ENCODE data around the gene CATSPER4. TPM values are rescaled to one million over a fixed set of nuclear protein-coding genes. Genes with fewer than 3 reads are reported as not detected.

The CATSPER4 gene
- total RNA-seq, 5 donors from 2014 or later (not counting 1 experiment from before 2014, with no cell fraction given) = not detected

DNA sequence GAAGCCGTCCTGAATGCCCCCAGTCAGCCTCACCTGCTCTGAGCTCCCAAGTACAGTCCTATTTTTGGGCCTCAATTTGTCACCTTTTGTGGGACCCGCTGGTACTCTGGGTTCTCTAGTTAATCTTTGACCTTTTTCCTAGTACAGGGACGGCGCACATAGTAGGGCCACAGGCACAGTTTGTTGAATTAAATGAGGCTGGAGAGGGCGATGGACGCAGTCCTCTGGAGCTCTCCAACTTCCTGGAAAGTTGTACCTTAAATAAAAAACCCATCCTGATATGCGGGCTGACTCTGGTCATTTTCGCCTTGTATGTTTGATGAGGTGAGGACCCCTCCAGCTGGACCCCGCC lies 26.7 kb upstream of the CATSPER4 start:
- Mint-ChIP-seq H3K36me3 (no peaks in the 10 kb centered on the region), H3K4me3 (peak overlapping the region; percentile 21 to 70 (median 29)), H3K9me3 (no peaks in the 10 kb centered on the region), H3K27me3 (peaks cover 9 to 31% of the 10 kb centered on the region in 2 donors), H3K4me1 (peaks cover 10 to 23% (median 18%) of the 10 kb centered on the region in 3 donors), H3K27ac (no peak overlapping the region)
- DNase-seq (no peak), ATAC-seq (replicated peaks in 1 of 4) (no peak)
- ChIA-PET CTCF (no interaction called here), POLR2A (no interaction called here)
- H3K4me3 ChIP-seq (ENCODE audit: control insufficient read depth in 1 of 2, extremely low read depth in 1 of 2, low read length in 1 of 2) = peak overlapping the region; percentile 28 to 52
- no peaks in the 10 kb centered on the region for H3K9me3 ChIP-seq
- H3K4me1 ChIP-seq (ENCODE audit: control insufficient read depth in 1 of 2, extremely low read depth in 1 of 2, insufficient read depth in 2 of 2, low read length in 2 of 2) = peaks cover 0 to 24% of the 10 kb centered on the region in 2 experiments
- no peaks in the 10 kb centered on the region for H3K36me3 ChIP-seq (ENCODE audit: control insufficient read depth in 2 of 2, extremely low read depth in 1 of 2, insufficient read depth in 1 of 2, low read length in 1 of 2)
- H3K27ac ChIP-seq (ENCODE audit: low read length) = no peak overlapping the region
- peaks cover 4 to 57% of the 10 kb centered on the region in 2 experiments for H3K27me3 ChIP-seq (replicated peaks in 1 of 2; ENCODE audit: control insufficient read depth in 2 of 2, extremely low read depth in 1 of 2, insufficient read depth in 2 of 2, low read length in 1 of 2)
- WGBS (ENCODE audit: insufficient coverage) = 71% methylated on average over 2 of the region's 9 CpGs

GRCh38 chr1:26164036-26164860 lies 26.2 kb upstream of the CATSPER4 start:
- 16% methylated on average over 72 of the region's 72 CpGs for WGBS (ENCODE audit: insufficient coverage)
- Histone ChIP-seq H3K27me3 (replicated peaks in 1 of 2; ENCODE audit: control insufficient read depth in 2 of 2, extremely low read depth in 1 of 2, insufficient read depth in 2 of 2, low read length in 1 of 2) (peaks cover 4 to 55% of the 10 kb centered on the region in 2 experiments), H3K4me3 (ENCODE audit: control insufficient read depth in 1 of 2, extremely low read depth in 1 of 2, low read length in 1 of 2) (peak overlapping the region; percentile 28 to 52), H3K9me3 (no peaks in the 10 kb centered on the region), H3K36me3 (ENCODE audit: control insufficient read depth in 2 of 2, extremely low read depth in 1 of 2, insufficient read depth in 1 of 2, low read length in 1 of 2) (no peaks in the 10 kb centered on the region), H3K4me1 (ENCODE audit: control insufficient read depth in 1 of 2, extremely low read depth in 1 of 2, insufficient read depth in 2 of 2, low read length in 2 of 2) (peaks cover 0 to 27% of the 10 kb centered on the region in 2 experiments), H3K27ac (ENCODE audit: low read length) (no peak overlapping the region)
- DNase-seq = peak in 29 of 35 experiments; percentile 10 to 71 (median 41)
- H3K9me3 Mint-ChIP-seq = no peaks in the 10 kb centered on the region
- ChIA-PET CTCF (no interaction called here), POLR2A (no interaction called here)
- peak overlapping the region; percentile 39 to 70 (median 39) for H3K4me3 Mint-ChIP-seq
- H3K36me3 Mint-ChIP-seq = no peaks in the 10 kb centered on the region
- ATAC-seq (replicated peaks in 1 of 4) = peak; percentile 72 to 83 (median 72)
- H3K27ac Mint-ChIP-seq = no peak overlapping the region
- peaks cover 9 to 27% of the 10 kb centered on the region in 2 donors for H3K27me3 Mint-ChIP-seq
- peaks cover 11 to 23% (median 19%) of the 10 kb centered on the region in 3 donors for H3K4me1 Mint-ChIP-seq

DNA sequence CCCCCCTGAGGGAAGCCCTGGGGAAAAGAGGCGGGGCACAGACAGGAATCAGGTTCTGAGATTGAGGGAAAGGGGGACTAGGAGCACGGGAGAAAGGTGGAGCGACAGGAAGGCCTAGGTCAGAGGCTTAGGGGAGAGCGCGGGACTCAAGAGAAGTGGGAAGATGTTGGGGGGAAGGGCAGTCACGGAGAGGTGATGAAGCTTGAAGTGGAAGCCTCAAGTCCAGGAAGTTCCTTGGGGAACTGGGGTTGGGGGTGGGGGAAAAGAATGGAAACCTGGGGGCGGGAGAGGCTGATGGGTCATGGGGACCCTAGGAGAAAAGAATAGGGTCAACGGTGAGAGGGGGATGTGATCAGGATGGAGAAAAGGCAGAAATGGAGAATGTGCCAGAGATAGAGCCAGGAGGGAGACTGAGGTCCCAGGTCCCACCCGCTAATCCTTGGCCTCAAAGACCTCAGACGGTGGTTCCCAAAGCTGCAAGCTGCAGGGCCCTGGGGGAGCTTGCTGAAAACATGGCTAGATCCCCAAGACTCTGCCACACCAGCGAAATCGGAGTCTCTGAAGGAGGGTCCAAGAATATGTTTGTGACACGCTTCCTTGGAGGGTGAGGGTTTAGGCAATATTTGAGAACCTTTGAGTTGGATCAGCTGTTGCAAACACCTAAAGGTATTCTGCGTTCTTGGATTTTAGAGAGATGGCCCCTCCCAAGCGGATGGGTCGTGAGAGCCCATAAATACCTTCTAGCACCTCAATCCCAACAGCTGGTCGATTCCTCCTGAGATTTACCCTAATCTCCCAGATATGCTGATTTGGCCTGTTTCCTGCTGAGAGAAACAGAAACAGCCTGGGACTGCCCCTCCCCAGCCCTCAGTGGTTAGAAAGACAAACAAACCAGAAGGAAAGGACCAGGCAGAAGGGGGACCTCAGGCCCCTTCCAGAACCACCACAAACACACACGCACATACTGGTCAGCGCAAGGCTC lies 25.2 kb upstream of the CATSPER4 start:
- WGBS (ENCODE audit: insufficient coverage) = 76% methylated on average over 17 of the region's 19 CpGs
- ChIA-PET POLR2A (no interaction called here), CTCF (interaction anchor here (0.6 to 1.0 kb wide), 2 partner anchors 68 to 241 kb away, joined by 3 to 4 read pairs; no protein-coding TSS in a partner anchor)
- H3K27me3 ChIP-seq (replicated peaks in 1 of 2; ENCODE audit: control insufficient read depth in 2 of 2, extremely low read depth in 1 of 2, insufficient read depth in 2 of 2, low read length in 1 of 2) = peaks cover 4 to 48% of the 10 kb centered on the region in 2 experiments
- H3K27me3 Mint-ChIP-seq = peaks cover 9 to 21% of the 10 kb centered on the region in 2 donors
- no peak overlapping the region for H3K4me3 ChIP-seq (ENCODE audit: control insufficient read depth in 1 of 2, extremely low read depth in 1 of 2, low read length in 1 of 2)
- DNase-seq (no peak), ATAC-seq (replicated peaks in 1 of 4) (no peak)
- H3K4me3 Mint-ChIP-seq = peak overlapping the region; percentile 39 to 70 (median 39)
- no peaks in the 10 kb centered on the region for H3K36me3 ChIP-seq (ENCODE audit: control insufficient read depth in 2 of 2, extremely low read depth in 1 of 2, insufficient read depth in 1 of 2, low read length in 1 of 2)
- no peaks in the 10 kb centered on the region for H3K9me3 ChIP-seq
- no peaks in the 10 kb centered on the region for H3K36me3 Mint-ChIP-seq
- H3K9me3 Mint-ChIP-seq = no peaks in the 10 kb centered on the region
- no peak overlapping the region for H3K27ac ChIP-seq (ENCODE audit: low read length)
- peaks cover 11 to 23% (median 20%) of the 10 kb centered on the region in 3 donors for H3K4me1 Mint-ChIP-seq
- no peak overlapping the region for H3K27ac Mint-ChIP-seq
- peaks cover 0 to 32% of the 10 kb centered on the region in 2 experiments for H3K4me1 ChIP-seq (ENCODE audit: control insufficient read depth in 1 of 2, extremely low read depth in 1 of 2, insufficient read depth in 2 of 2, low read length in 2 of 2)

DNA sequence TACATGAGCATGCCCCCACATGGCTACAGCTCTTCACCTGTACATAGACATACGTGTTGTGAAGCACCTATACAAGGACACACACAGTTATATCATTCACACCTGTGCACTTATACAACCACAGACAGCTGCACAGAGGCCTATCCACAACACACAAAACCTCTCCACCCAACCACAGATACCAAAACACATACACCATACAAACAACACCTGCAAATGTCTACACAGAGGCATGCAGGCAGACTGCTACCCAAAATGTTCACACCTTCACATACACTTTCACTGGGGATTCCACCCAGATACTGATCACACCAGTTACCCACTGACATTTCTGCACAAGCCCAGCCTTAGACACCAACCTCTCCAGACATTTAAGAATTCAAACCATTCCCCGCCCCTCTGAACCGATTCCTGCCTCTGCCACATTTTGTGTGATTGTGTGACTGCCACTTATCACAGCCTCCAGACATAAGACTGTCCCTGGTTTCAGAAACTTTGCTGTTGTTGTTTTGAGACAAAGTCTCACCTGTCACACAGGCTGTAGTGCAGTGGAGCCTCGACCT lies 23.6 kb upstream of the CATSPER4 start:
- Mint-ChIP-seq H3K4me3 (no peak overlapping the region), H3K27ac (no peak overlapping the region), H3K9me3 (no peaks in the 10 kb centered on the region), H3K4me1 (peaks cover 21 to 35% (median 31%) of the 10 kb centered on the region in 3 donors), H3K27me3 (peaks cover 9 to 16% of the 10 kb centered on the region in 2 donors), H3K36me3 (no peaks in the 10 kb centered on the region)
- peaks cover 4 to 33% of the 10 kb centered on the region in 2 experiments for H3K27me3 ChIP-seq (replicated peaks in 1 of 2; ENCODE audit: control insufficient read depth in 2 of 2, extremely low read depth in 1 of 2, insufficient read depth in 2 of 2, low read length in 1 of 2)
- ChIA-PET POLR2A (no interaction called here), CTCF (no interaction called here)
- WGBS (ENCODE audit: insufficient coverage) = 60% methylated on average over 2 of the region's 4 CpGs
- peaks cover 0 to 41% of the 10 kb centered on the region in 2 experiments for H3K4me1 ChIP-seq (ENCODE audit: control insufficient read depth in 1 of 2, extremely low read depth in 1 of 2, insufficient read depth in 2 of 2, low read length in 2 of 2)
- no peak overlapping the region for H3K27ac ChIP-seq (ENCODE audit: low read length)
- no peaks in the 10 kb centered on the region for H3K9me3 ChIP-seq
- H3K4me3 ChIP-seq (ENCODE audit: control insufficient read depth in 1 of 2, extremely low read depth in 1 of 2, low read length in 1 of 2) = no peak overlapping the region
- ATAC-seq (replicated peaks in 1 of 4) = no peak
- peak in 1 of 35 experiments; percentile 25 for DNase-seq
- H3K36me3 ChIP-seq (ENCODE audit: control insufficient read depth in 2 of 2, extremely low read depth in 1 of 2, insufficient read depth in 1 of 2, low read length in 1 of 2) = no peaks in the 10 kb centered on the region

- Mint-ChIP-seq H3K27ac (peak within 1 kb of the TSS; percentile 66 to 79), H3K4me3 (peak within 1 kb of the TSS; percentile 81 to 85 (median 82)), H3K27me3 (peaks cover 2 to 4% of the 10 kb centered on the region in 2 donors), H3K4me1 (peaks cover 15 to 30% (median 26%) of the 10 kb centered on the region in 3 donors), H3K36me3 (no peaks in the 10 kb centered on the region), H3K9me3 (no peaks in the 10 kb centered on the region)
- ChIA-PET CTCF (interaction anchor here (0.6 to 1.3 kb wide), 3 partner anchors 23 to 787 kb away, joined by 3 to 7 read pairs (median 5); no protein-coding TSS in a partner anchor), POLR2A (no interaction called here)
- Histone ChIP-seq H3K27ac (ENCODE audit: low read length) (peak within 1 kb of the TSS; percentile 77), H3K9me3 (no peaks in the 10 kb centered on the region), H3K4me1 (ENCODE audit: control insufficient read depth in 1 of 2, extremely low read depth in 1 of 2, insufficient read depth in 2 of 2, low read length in 2 of 2) (peaks cover 0 to 35% of the 10 kb centered on the region in 2 experiments), H3K36me3 (ENCODE audit: control insufficient read depth in 2 of 2, extremely low read depth in 1 of 2, insufficient read depth in 1 of 2, low read length in 1 of 2) (no peaks in the 10 kb centered on the region), H3K27me3 (replicated peaks in 1 of 2; ENCODE audit: control insufficient read depth in 2 of 2, extremely low read depth in 1 of 2, insufficient read depth in 2 of 2, low read length in 1 of 2) (peaks cover 0 to 17% of the 10 kb centered on the region in 2 experiments), H3K4me3 (ENCODE audit: control insufficient read depth in 1 of 2, extremely low read depth in 1 of 2, low read length in 1 of 2) (peak within 1 kb of the TSS; percentile 77 to 93)
- no peak for ATAC-seq (replicated peaks in 1 of 4)
- WGBS (ENCODE audit: insufficient coverage) = 85% methylated on average over 2 of the region's 5 CpGs
- DNase-seq = no peak
Measured at GRCh38 chr1:26168410-26169197, 21.8 kb upstream of the CATSPER4 start, which contains the start of gene C1orf232. Gene C1orf232, minus strand, starts transcription at chr1:26168963. Its CDS starts 464 bp downstream, at chr1:26168499.
